Esophagus (tissue), 2 donors: Measurements from ENCODE around the gene P2RY12. TPM values are rescaled to one million over a fixed set of nuclear protein-coding genes. Genes with fewer than 3 reads are reported as not detected.
A peak's percentile ranks its signal among the peaks of the same experiment; 100 is the strongest.

Source experiments
- H3K27ac ChIP-seq, 2 donors: one replicate each; pipeline ENCODE4 v1.5.1; 2013; ENCODE audit warnings: low read depth in 2 of 2, mild to moderate bottlenecking in 2 of 2, inconsistent platforms in 1 of 2, low read length in 1 of 2, moderate library complexity in 1 of 2
- H3K27me3 ChIP-seq, 2 donors: one replicate each; pipeline ENCODE4 v1.6.1; 2013; ENCODE audit warnings: low read length in 2 of 2, control low read depth in 1 of 2, mild to moderate bottlenecking in 1 of 2; ENCODE audit not compliant: insufficient read depth in 2 of 2, control insufficient read depth in 1 of 2
- H3K36me3 ChIP-seq, 2 donors: one replicate each; pipeline ENCODE4 v1.6.1; 2013; ENCODE audit warnings: low read length in 1 of 2; ENCODE audit not compliant: control insufficient read depth in 2 of 2, insufficient read depth in 2 of 2
- H3K4me1 ChIP-seq, 2 donors: one replicate each; pipeline ENCODE4 v1.6.1; 2013; ENCODE audit warnings: low read length in 1 of 2; ENCODE audit not compliant: control insufficient read depth in 2 of 2, insufficient read depth in 2 of 2
- H3K4me3 ChIP-seq, 2 donors: one replicate each; pipeline ENCODE4 v1.5.1; 2013; ENCODE audit warnings: low read length in 2 of 2, mild to moderate bottlenecking in 2 of 2, low read depth in 1 of 2, moderate library complexity in 1 of 2
- H3K9me3 ChIP-seq, 2 donors: one replicate each; pipeline ENCODE4 v1.6.1; 2013; ENCODE audit warnings: mild to moderate bottlenecking in 2 of 2, low read depth in 1 of 2, low read length in 1 of 2, moderate library complexity in 1 of 2; ENCODE audit not compliant: control insufficient read depth in 2 of 2, insufficient read depth in 1 of 2
- WGBS, 2 donors: extraction: QIAGEN DNeasy Blood & Tissue Kit; methylation state at CpG; one replicate each; pipeline ENCODE4 v1.1.7; 2013; 5-methylcytosine and 5-hydroxymethylcytosine counted together
- polyA plus RNA-seq, 2 donors: library from polyadenylated mRNA; stranded (reverse); fragments of 200-250 nt; gene quantifications; one replicate each; pipeline ENCODE4 v1.2.3, GENCODE V29; 2013
- donor health status: healthy with polysubstance abuse.
- donor health status: Bipolar disorder and iron deficiency.

Gene P2RY12
- polyA plus RNA-seq, 2 donors: 0.13 to 0.16 TPM

DNA sequence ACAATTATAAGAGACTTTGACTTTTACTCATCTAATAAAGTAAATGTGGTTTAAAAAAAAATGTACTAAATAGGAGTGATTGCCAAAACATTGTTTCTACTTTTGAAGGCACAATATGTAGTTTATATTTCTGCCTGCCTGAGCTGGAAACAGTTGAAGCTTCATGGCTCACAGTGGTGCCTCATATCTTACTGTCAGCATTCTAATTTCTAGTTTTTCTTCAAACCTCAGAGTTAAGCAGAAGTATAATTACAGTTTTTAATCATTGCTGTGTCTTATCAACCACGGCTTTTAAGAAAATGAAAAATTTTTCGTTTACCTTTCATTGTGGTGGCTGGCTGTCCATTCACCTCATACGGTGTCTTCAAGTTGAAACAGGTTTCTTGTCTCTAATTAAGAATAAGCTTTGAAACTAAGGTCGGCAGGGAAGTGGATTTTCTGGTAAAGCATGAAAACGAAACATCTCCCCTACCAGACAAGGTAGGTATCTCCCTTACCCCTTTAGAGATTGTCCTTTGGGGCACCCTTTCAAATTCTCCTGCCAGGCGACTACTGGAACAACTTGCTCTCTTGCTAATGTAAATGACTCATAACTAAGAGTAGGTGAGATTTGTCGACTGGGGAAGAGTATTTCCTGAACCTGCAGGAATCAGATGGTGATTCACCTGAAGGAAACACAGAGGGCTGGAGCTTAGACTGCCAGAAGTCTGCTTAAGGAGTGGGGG lies 68.1 kb downstream of the P2RY12 start, which contains the start of gene GPR87:
TSS of gene GPR87 (minus strand) at position 554 of the 725 bp plus-strand sequence. CDS start 16,720 bp downstream, outside the sequence.
- Histone ChIP-seq H3K4me3 (peak within 1 kb of the TSS; percentile 28 to 71), H3K27me3 (no peaks in the 10 kb centered on the region), H3K36me3 (no peaks in the 10 kb centered on the region), H3K4me1 (peaks cover 0 to 2% of the 10 kb centered on the region in 2 donors), H3K27ac (peak within 1 kb of the TSS; percentile 49 to 92), H3K9me3 (no peaks in the 10 kb centered on the region)
- WGBS, 2 donors: 36 to 48% methylated on average over 7 of the region's 7 CpGs

DNA sequence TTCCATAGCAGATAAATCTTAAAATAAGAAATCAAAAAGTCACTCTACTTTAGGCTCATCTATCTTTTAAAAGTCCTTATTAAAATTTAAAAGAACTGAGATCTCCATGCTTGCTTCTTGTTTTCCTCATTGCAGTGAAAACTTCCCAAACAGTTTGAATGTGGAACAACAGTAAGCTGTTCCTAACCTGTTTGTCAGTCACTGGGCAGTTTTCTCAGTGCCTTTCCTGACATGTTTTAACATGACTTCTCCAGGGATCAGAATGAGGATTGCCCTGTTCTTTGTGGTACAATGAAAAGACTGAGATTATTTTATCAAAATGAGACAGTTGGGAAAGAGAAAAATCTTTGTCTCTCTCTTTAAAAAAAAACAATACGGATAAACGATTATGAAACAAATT lies 68.7 kb downstream of the P2RY12 start:
- 43 to 62% methylated on average over 2 of the region's 2 CpGs for WGBS, 2 donors
- Histone ChIP-seq H3K36me3 (no peaks in the 10 kb centered on the region), H3K27me3 (no peaks in the 10 kb centered on the region), H3K4me3 (peak overlapping the region in 1 of 2 donors; percentile 71), H3K4me1 (peaks cover 0 to 2% of the 10 kb centered on the region in 2 donors), H3K9me3 (no peaks in the 10 kb centered on the region), H3K27ac (peak overlapping the region; percentile 33 to 92)

DNA sequence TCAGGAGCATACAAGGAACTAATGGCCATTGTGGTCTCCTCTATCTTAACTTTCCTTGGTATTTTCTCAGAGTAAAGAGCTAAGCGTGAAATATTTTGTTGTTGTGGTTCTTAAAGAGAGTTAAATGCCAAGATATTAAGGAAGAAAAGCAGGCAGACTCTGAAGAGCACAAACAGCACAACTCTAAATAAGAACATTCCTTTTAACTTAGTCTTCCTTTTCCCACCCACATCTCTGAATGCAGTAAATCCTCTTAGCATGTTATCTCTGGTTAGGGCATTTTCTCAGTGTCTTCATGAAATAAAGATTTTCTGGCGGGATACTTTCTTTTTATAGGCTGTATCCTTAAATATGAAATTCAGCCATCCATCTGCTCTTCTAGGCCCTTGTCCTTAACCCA lies 69.4 kb downstream of the P2RY12 start:
- Histone ChIP-seq H3K4me3 (peak overlapping the region in 1 of 2 donors; percentile 71), H3K27me3 (no peaks in the 10 kb centered on the region), H3K4me1 (no peaks in the 10 kb centered on the region), H3K27ac (peak overlapping the region in 1 of 2 donors; percentile 53), H3K9me3 (no peaks in the 10 kb centered on the region), H3K36me3 (no peaks in the 10 kb centered on the region)
- WGBS, 2 donors: 54 to 57% methylated on average over 2 of the region's 2 CpGs

DNA sequence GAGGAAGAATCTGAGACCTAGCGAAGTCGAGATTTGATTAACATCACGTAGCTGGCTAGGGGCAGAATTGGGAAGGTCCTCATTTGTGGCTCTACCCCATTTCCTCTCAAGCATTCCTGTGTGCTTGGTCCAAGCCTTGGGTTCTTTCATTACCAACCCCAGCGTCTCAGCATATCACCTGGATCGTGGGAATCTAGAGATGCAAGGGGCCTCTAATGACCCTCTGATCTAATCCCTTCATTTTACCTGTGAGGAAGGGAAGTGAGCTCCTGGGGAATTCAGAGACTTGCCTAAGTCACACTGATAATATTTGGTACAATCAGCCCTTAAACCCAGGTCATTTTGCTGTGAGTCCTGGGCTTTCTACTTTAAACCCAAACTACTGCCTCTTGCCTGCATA lies 70.0 kb downstream of the P2RY12 start:
- Histone ChIP-seq H3K4me3 (peak overlapping the region; percentile 7 to 71), H3K27me3 (no peaks in the 10 kb centered on the region), H3K9me3 (no peaks in the 10 kb centered on the region), H3K36me3 (no peaks in the 10 kb centered on the region), H3K27ac (peak overlapping the region; percentile 53 to 76), H3K4me1 (no peaks in the 10 kb centered on the region)
- 69 to 86% methylated on average over 5 of the region's 5 CpGs for WGBS, 2 donors

DNA sequence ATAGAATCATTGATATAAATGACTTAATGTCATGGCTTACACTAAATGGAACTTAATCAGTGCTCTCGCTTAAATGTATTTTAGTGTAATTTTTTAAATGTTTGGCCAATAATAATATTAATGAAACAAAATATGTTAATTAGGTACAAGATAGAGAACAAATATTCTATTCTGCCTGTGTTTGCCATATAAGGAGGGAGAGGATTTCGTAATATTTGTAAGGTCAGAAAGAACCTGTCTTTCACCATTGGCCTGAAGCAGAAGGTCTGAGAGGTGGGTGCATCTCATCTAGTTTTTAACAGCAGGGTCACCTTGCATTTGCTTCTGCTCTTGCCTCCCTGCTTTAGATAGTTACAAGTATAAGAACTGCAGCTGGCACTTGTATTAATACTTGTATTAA lies 70.4 kb downstream of the P2RY12 start:
- peak overlapping the region in 1 of 2 donors; percentile 71 for H3K4me3 ChIP-seq
- no peaks in the 10 kb centered on the region for H3K4me1 ChIP-seq
- peak overlapping the region in 1 of 2 donors; percentile 5 for H3K27ac ChIP-seq
- no peaks in the 10 kb centered on the region for H3K9me3 ChIP-seq
- no peaks in the 10 kb centered on the region for H3K27me3 ChIP-seq
- peaks cover 0 to 3% of the 10 kb centered on the region in 2 donors for H3K36me3 ChIP-seq
- 76 to 79% methylated on average over 2 of the region's 2 CpGs for WGBS, 2 donors

DNA sequence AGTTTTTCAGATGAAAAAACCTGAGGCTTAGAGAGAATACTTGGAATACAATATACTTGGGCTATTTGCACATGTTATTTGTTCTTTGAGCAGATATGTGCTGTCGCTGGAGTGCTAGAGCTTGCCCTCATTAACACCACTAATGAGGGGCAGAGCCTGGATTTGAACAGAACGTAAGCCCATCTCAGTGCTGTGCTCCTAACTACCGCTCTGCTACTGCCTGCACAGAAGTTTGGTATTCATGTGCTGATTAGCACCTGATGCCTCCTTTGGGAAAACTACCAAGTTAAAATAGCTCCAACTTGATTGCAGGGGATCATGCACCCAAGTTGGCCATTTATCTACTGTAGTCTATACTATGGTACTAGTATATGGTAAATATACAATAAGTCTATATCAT lies 71.6 kb downstream of the P2RY12 start:
- Histone ChIP-seq H3K27me3 (no peaks in the 10 kb centered on the region), H3K27ac (no peak overlapping the region), H3K36me3 (peaks cover 0 to 3% of the 10 kb centered on the region in 2 donors), H3K4me1 (no peaks in the 10 kb centered on the region), H3K9me3 (no peaks in the 10 kb centered on the region), H3K4me3 (no peak overlapping the region)
- WGBS, 2 donors: 82 to 86% methylated on average over 3 of the region's 3 CpGs

DNA sequence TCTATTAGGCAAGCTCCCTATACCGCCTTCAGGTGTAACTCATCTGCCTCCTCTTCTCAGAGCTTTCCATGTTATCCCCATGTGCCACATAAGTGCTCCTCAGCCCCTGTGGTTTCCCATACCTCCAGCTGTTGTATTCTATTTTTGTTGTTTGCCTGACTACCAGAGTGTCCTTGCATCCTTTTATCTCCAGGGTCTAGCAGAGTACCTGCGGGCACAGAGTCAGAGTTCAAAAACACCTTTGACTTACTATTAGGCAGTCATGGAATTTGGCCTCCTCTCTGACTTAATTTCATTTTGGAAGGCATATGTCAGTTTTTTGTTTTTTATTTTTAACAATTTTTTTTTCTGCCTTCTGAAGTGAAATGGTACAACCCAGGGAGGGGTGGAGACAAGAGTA lies 75.0 kb downstream of the P2RY12 start:
- WGBS, 2 donors: 97% methylated on average over 2 of the region's 2 CpGs
- no peaks in the 10 kb centered on the region for H3K9me3 ChIP-seq
- peaks cover 4 to 5% of the 10 kb centered on the region in 2 donors for H3K4me1 ChIP-seq
- peaks cover 0 to 3% of the 10 kb centered on the region in 2 donors for H3K36me3 ChIP-seq
- H3K27me3 ChIP-seq: no peaks in the 10 kb centered on the region
- H3K27ac ChIP-seq: no peak overlapping the region
- H3K4me3 ChIP-seq: no peak overlapping the region

DNA sequence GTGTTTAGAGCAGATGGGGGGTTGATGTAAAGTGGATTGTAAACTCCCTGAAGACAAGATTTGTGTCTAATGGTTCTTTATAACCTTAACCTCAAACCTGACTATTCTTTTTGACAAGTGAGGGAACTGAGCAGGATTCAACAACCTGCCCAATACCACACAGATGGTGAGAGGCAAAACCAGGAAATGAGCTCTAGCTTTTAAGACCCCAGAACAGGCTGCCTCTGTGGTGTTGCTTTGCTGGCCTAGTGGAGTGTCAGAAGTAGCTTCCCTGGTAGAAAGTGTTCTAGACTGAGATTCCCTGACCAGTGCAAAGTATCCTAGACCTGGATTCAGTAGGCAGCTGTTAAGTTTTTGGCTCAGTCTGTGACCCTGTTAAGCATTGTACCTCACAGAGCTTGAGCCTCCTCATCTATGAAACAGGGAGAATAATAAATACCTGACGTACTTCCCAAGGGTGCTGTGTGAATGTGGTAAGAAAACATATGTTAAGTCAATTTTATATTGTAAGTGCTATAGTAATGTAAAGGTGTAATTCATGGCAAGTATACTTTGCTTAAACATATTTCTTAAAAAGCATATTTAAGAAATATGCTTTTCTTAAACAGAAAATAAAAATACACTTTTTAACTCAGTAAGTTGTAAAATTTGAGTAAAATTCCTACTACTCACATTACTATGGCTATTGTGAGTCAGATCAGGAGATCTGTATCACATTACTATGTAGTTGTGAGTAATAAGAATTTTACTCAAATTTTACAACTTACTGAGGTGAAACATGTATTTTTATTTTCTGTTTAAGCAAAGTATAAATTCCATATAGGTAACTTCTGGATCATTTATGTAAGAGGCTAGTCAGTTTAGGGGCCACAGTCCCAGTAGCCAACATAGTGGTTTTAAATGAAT lies 76.7 kb downstream of the P2RY12 start:
- peaks cover 4 to 5% of the 10 kb centered on the region in 2 donors for H3K4me1 ChIP-seq
- H3K36me3 ChIP-seq: peaks cover 0 to 3% of the 10 kb centered on the region in 2 donors
- WGBS, 2 donors: 70 to 82% methylated on average over 1 of the region's 1 CpG
- H3K27ac ChIP-seq: peak overlapping the region; percentile 62 to 93
- no peak overlapping the region for H3K4me3 ChIP-seq
- no peaks in the 10 kb centered on the region for H3K9me3 ChIP-seq
- no peaks in the 10 kb centered on the region for H3K27me3 ChIP-seq

DNA sequence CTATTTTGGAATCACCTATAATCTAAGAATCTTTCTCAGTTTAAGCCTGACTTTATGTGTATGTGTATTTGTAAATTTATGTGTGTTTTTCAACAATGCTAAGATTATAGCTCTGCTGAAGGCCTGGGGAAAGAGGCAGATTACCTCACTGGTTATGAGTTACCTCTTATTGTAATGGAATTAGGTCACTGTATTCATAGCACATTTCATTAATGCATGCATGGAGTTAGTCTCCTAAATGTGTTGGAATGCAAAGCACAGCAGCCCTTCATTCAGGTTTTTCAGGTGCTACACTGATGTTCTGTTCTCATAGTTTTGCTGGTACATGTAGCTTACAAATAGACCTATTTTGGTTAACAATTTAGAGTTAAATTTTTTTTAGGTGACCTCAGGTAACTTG lies 77.4 kb downstream of the P2RY12 start:
- peaks cover 0 to 3% of the 10 kb centered on the region in 2 donors for H3K36me3 ChIP-seq
- H3K27ac ChIP-seq: peak overlapping the region; percentile 62 to 93
- peaks cover 4 to 5% of the 10 kb centered on the region in 2 donors for H3K4me1 ChIP-seq
- H3K9me3 ChIP-seq: no peaks in the 10 kb centered on the region
- no peaks in the 10 kb centered on the region for H3K27me3 ChIP-seq
- H3K4me3 ChIP-seq: no peak overlapping the region
